Smooth muscle cell (in vitro differentiated cells): ENCODE results near the gene NOVA2. TPM values are rescaled to one million over a fixed set of nuclear protein-coding genes. Genes with fewer than 3 reads are reported as not detected.
A peak's percentile ranks its signal among the peaks of the same experiment; 100 is the strongest.

Source experiments
- DNase-seq: peaks from one replicate; lab custom pipeline; 2025; ENCODE audit not compliant: unreplicated experiment; lab: John Stamatoyannopoulos, UW
- H2AFZ ChIP-seq: fragments of 200-600 bp; sonication (generic); 2 replicates; pipeline ENCODE4 v1.6.0; 2016; ENCODE audit warnings: antibody characterized with exemption, low read depth, mild to moderate bottlenecking
- H3F3A ChIP-seq: fragments of 200-600 bp; sonication (generic); 2 replicates; pipeline ENCODE4 v1.6.0; 2017; ENCODE audit warnings: antibody characterized with exemption, low read depth
- H3K27ac ChIP-seq: fragments of 200-600 bp; sonication (generic); 2 replicates; pipeline ENCODE4 v1.5.1; 2016; ENCODE audit warnings: low read depth, mild to moderate bottlenecking
- H3K27me3 ChIP-seq: fragments of 200-600 bp; sonication (generic); 2 replicates; pipeline ENCODE4 v1.6.1; 2016; ENCODE audit warnings: low read depth, mild to moderate bottlenecking
- H3K36me3 ChIP-seq: fragments of 200-600 bp; sonication (generic); 2 replicates; pipeline ENCODE4 v1.5.1; 2016; ENCODE audit warnings: low read depth
- H3K4me1 ChIP-seq: fragments of 200-600 bp; sonication (generic); 2 replicates; pipeline ENCODE4 v1.5.1; 2016; ENCODE audit warnings: low read depth
- H3K4me2 ChIP-seq: fragments of 200-600 bp; sonication (generic); 2 replicates; pipeline ENCODE4 v1.6.0; 2016; ENCODE audit warnings: mild to moderate bottlenecking
- H3K4me3 ChIP-seq: fragments of 200-600 bp; sonication (generic); 2 replicates; pipeline ENCODE4 v1.5.1; 2016; ENCODE audit warnings: mild to moderate bottlenecking
- H3K79me2 ChIP-seq: fragments of 200-600 bp; sonication (generic); 2 replicates; pipeline ENCODE4 v1.6.0; 2016; ENCODE audit warnings: low read depth, mild to moderate bottlenecking
- H3K9ac ChIP-seq: fragments of 200-600 bp; sonication (generic); 2 replicates; pipeline ENCODE4 v1.6.0; 2016; ENCODE audit warnings: low read depth
- H3K9me3 ChIP-seq: fragments of 200-600 bp; sonication (generic); replicated peaks from 2 replicates; pipeline ENCODE4 v1.5.1; 2016; ENCODE audit warnings: low read depth
- H4K20me1 ChIP-seq: fragments of 200-600 bp; sonication (generic); 2 replicates; pipeline ENCODE4 v1.6.0; 2016; ENCODE audit warnings: low read depth
- CTCF ChIP-seq: fragments of 200-600 bp; sonication (generic); IDR thresholded peaks from 2 replicates; pipeline ENCODE4 v1.5.1; 2017; ENCODE audit warnings: borderline replicate concordance, mild to moderate bottlenecking, antibody characterized with exemption; ENCODE audit not compliant: insufficient read depth, poor library complexity, severe bottlenecking
- WGBS: methylation state at CpG from one replicate; pipeline ENCODE4 v1.1.7; 2016; ENCODE audit warnings: low lambda C conversion rate; 5-methylcytosine and 5-hydroxymethylcytosine counted together
- polyA plus RNA-seq: library from polyadenylated mRNA; unstranded; fragments of >200 nt; fragmentation: Nextera tagmentation; extraction: Ambion mirVana; gene quantifications from 2 replicates; pipeline ENCODE4 v1.2.1, GENCODE V29; 2016
- total RNA-seq: library from RNA; depleted of rRNA; stranded (reverse); fragments of >200 nt; gene quantifications from 2 replicates; pipeline ENCODE4 v1.2.3, GENCODE V29; 2014

Gene NOVA2
- total and polyA plus RNA-seq, 2 experiments from 2014 or later: 0.04 to 0.24 TPM

DNA sequence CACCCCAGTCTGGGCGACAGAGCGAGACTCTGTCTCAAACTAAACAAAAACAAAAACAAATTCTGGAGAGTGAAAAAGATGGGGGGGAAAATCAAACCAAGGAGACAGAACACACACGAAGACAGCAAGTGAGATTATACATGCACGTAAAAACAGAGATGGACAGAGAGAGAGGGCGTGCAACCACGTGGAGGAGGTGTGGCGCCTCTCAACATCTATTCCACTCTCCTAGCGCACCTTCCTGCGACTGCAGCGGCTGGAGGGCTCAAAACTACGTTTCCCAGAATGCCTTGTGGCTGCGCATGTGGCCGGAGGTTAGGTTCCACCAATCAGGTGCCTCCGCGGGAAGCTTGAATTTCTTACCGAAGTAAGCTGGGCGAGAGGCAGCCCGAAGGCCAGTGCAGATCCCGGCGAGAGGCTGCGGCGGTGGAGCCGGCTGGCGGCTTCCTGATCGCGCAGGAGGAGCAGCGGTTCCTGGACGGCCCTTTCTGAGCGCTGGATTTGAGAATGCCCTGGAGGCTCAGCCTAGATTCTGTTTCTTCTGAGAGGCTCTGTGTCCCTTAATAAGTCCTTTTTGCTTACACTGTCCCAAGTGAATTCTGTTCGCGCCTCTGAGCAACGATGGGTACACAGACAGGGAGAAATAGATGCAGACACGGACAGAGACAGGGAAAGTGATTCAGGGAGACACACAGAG is 46.0 kb downstream of the NOVA2 start:
- Histone ChIP-seq H3K36me3 (no peaks in the 10 kb centered on the region), H3K4me1 (peaks cover 3% of the 10 kb centered on the region), H3K4me2 (peak overlapping the region; percentile 82), H3K9me3 (no peaks in the 10 kb centered on the region), H3K9ac (no peak overlapping the region), H3K4me3 (peak overlapping the region; percentile 8), H3K79me2 (no peaks in the 10 kb centered on the region), H4K20me1 (no peaks in the 10 kb centered on the region), H3K27me3 (peaks cover 3% of the 10 kb centered on the region), H3K27ac (no peak overlapping the region), H3F3A (no peaks in the 10 kb centered on the region), H2AFZ (peak overlapping the region; percentile 52)
- 13% methylated on average over 33 of the region's 33 CpGs for WGBS
- no peak for TF ChIP-seq CTCF
- DNase-seq: peak; percentile 27

- H3K4me3 ChIP-seq: no peak overlapping the region
- WGBS: 64% methylated on average over 5 of the region's 6 CpGs
- H3K9ac ChIP-seq: no peak overlapping the region
- peaks cover 3% of the 10 kb centered on the region for H3K4me1 ChIP-seq
- no peaks in the 10 kb centered on the region for H3K36me3 ChIP-seq
- H3F3A ChIP-seq: no peaks in the 10 kb centered on the region
- no peak overlapping the region for H3K27ac ChIP-seq
- H2AFZ ChIP-seq: no peak overlapping the region
- no peaks in the 10 kb centered on the region for H3K9me3 ChIP-seq
- no peak for TF ChIP-seq CTCF
- H3K4me2 ChIP-seq: no peak overlapping the region
- no peaks in the 10 kb centered on the region for H3K79me2 ChIP-seq
- no peaks in the 10 kb centered on the region for H3K27me3 ChIP-seq
- H4K20me1 ChIP-seq: no peaks in the 10 kb centered on the region
- no peak for DNase-seq
These were observed 48.7 kb downstream of the NOVA2 start for GRCh38 chr19:45924891-45925447.

DNA sequence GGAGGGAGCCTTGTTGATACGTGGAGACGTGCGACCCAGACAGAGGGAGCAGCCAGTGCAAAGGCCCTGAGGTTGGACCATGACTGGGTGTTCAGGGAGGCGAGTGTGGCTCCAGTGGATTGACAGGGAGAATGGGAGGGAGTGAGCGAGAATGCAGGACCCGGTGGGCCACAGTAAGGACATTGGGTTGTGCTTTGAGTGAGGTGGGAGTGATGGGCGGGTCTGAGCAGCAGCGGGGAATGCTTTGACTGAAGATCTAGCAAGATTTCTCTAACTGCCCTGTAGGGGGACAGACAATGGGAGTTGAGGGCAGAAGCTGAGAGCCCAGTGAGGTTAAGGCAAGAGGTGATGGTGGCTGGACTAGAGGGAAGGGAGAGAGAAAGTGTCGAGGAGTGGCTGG is 51.4 kb downstream of the NOVA2 start:
- no peak overlapping the region for H3K4me3 ChIP-seq
- no peaks in the 10 kb centered on the region for H3K9me3 ChIP-seq
- no peak overlapping the region for H3K27ac ChIP-seq
- no peaks in the 10 kb centered on the region for H3K27me3 ChIP-seq
- H3K9ac ChIP-seq: no peak overlapping the region
- no peaks in the 10 kb centered on the region for H4K20me1 ChIP-seq
- no peak for TF ChIP-seq CTCF
- no peak overlapping the region for H3K4me2 ChIP-seq
- WGBS: 62% methylated on average over 9 of the region's 9 CpGs
- H2AFZ ChIP-seq: no peak overlapping the region
- H3K36me3 ChIP-seq: no peaks in the 10 kb centered on the region
- H3K79me2 ChIP-seq: no peaks in the 10 kb centered on the region
- no peaks in the 10 kb centered on the region for H3K4me1 ChIP-seq
- no peaks in the 10 kb centered on the region for H3F3A ChIP-seq
- DNase-seq: no peak

DNA sequence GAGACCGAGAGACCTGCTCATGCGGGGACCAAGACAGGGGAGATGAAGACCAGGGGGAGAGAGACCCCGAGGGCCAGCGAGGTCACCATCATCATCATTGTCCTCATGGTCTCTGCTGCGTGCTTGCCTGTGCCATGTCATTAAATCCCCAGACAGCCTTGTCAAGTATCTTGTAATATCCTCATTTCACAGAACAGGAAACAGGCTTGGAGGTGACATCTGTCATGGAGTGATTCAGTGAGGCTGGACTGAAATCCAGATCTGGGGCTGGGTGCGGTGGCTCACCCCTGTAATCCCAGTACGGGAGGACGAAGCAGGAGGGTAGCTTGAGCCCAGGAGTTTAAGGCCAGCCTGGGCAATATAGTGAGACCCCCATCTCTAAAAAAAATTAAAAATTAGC is 53.2 kb downstream of the NOVA2 start:
- WGBS: 84% methylated on average over 8 of the region's 8 CpGs
- H3K27ac ChIP-seq: no peak overlapping the region
- no peaks in the 10 kb centered on the region for H3K36me3 ChIP-seq
- H3K79me2 ChIP-seq: no peaks in the 10 kb centered on the region
- H4K20me1 ChIP-seq: no peaks in the 10 kb centered on the region
- H3K4me3 ChIP-seq: no peak overlapping the region
- H3F3A ChIP-seq: no peaks in the 10 kb centered on the region
- H3K27me3 ChIP-seq: no peaks in the 10 kb centered on the region
- no peak for DNase-seq
- no peak overlapping the region for H2AFZ ChIP-seq
- no peaks in the 10 kb centered on the region for H3K4me1 ChIP-seq
- TF ChIP-seq CTCF: no peak
- H3K4me2 ChIP-seq: no peak overlapping the region
- H3K9ac ChIP-seq: no peak overlapping the region
- no peaks in the 10 kb centered on the region for H3K9me3 ChIP-seq
